Stimulated activated CD4-positive, alpha-beta T cell treated with anti-CD3 and anti-CD28 coated beads, Interleukin-2, amount 100 ng/mL, for 24 hours (primary cell): Measurements from ENCODE around the gene TRAPPC10.

Source experiments
- DNase-seq, 2 donors: peaks; one replicate each; pipeline ENCODE4 v3.0.0-alpha.2; 2020

TRAPPC10 gene

DNA sequence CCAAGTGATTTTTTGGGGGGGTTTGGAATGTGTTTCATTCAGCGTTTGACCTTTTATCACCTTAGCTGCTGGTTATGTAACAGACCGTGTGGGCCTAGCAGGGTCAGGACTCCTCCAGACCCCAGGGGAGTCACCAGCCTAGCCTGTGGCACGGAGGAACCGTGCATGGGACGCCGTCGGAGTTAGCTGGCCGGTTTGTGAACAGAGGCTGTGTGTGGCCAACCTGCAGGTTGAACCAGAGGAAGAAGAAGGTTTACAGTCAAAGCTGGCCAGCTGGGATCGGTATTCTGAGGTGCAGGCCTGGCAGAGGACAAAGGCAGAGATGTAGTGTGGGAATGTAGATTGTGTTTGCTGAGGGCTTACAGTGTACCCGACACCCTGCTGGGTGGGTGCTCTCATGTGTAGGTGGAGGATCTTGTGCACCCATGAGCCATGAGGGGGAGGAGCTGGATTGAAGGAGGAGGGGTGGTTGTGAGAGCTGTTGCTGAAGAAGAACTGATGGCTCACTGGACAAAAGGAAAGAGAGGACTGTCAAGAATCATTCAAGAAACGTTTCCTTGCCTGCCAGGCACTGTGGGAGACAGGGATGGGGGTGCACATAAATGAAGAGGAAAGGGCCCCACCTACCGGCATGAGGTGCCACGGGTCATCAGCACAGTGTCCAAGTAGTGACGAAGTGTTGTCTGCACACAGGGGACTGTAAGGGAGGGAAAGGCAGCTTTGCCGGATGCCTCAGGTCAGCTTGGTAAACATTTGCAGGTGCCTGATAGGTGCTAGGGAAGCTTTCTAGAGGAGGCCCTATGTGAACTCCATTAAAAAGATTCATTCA, 55.1 kb downstream of the TRAPPC10 start:
- DNase-seq: no peak

GRCh38 chr21:44070391-44070790, 58.3 kb downstream of the TRAPPC10 start:
- no peak for DNase-seq

- no peak for DNase-seq
Observed at GRCh38 chr21:44071359-44072104, 59.4 kb downstream of the TRAPPC10 start.

DNA sequence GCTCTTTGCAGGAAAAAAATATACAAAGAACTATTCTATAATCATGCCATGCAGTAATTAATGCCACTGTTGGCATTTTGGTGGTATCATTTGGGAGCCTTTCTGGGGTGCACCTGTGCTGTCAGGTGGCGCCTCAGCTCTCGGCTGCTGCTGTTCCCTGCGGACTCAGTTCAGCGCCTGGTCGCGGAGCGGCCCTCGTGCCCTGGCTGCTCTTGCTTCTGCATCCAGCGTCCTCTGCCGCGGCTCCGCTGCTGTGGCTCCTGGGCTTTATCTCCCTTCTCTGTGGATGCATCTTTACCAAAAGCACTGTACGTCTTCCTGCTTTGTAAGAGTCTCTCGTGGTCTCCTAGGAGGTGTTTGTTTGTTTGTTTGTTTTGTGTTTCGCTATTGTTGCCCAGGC, 60.0 kb downstream of the TRAPPC10 start:
- no peak for DNase-seq

DNA sequence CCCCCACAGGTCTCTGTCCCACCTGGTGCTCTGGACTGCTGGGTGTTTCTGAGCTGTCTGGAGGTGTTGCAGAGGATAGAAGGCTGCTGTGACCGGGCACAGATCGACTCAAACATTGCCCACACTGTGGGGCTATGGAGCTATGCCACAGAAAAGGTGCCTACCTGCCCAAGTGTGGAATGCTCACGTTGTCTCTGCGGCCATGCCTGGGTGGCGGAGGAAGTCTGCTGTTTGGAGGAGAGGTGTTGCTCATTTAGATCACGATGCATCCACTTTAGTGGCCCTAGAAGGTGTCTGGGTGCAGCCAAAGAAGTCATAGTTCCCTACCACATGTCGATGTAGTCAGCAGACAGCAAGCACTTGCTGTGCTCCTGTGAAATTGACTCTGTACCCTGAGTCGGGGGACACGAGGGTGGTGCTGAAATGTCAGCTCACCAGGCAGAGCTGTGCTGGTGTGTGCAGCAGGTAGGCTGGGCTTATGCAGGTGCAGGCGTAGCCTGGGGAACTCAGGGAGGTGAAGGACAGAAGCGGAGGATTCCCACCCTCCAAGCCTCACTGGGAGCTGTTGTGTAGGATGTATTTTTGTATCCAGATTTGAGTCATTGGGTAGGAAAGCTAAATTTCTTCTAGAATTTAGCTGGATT, 62.3 kb downstream of the TRAPPC10 start:
- no peak for DNase-seq

GRCh38 chr21:44076316-44076715, 64.2 kb downstream of the TRAPPC10 start:
- no peak for DNase-seq

DNA sequence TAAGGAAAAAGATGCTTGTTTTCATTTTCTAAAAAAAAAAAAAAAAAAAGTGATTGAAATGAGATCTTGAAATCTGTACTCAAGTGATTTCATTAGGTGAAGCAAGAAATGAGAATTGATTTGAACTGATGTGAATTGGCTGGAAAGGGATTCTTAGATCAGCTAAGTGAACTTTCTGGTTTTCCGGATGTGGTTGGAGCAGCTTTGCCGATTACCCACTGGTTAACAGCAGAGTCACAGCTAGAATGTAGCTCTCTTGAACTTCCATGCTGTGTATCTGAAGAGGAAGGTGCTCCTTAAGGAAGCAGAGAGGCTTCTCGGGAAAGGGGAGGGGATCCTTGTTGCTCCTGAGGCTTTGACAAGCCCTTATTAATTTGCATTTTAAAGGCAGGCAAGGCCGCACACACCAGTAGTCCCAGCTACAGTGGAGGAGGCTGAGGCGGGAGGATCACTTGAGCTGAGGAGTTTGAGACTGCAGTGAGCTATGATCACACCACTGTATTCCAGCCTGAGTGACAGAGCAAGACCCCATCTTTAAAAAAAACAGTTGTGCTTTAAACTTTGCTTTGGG, 66.4 kb downstream of the TRAPPC10 start:
- no peak for DNase-seq

GRCh38 chr21:44079446-44079845, 67.3 kb downstream of the TRAPPC10 start:
- DNase-seq: no peak

DNA sequence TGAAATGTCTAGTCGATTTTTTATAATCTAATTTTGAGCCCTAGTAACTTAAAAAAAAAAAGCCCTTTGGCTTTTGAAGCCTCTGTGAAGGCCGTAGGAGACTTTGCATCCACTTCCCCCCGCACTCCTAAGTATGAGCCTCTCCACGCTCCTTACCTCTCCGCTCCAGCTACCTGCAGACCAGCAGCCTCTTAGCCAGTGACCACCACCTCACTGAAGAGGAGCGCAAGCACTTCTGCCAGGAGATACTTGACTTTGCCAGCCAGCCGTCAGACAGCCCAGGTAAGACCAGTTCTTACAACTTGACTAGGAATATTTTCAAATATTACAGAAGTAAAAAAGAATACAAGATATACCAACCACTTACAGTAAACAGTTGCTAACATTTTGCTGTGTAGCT, 67.7 kb downstream of the TRAPPC10 start:
- no peak for DNase-seq

GRCh38 chr21:44082648-44083440, 70.7 kb downstream of the TRAPPC10 start:
- no peak for DNase-seq

DNA sequence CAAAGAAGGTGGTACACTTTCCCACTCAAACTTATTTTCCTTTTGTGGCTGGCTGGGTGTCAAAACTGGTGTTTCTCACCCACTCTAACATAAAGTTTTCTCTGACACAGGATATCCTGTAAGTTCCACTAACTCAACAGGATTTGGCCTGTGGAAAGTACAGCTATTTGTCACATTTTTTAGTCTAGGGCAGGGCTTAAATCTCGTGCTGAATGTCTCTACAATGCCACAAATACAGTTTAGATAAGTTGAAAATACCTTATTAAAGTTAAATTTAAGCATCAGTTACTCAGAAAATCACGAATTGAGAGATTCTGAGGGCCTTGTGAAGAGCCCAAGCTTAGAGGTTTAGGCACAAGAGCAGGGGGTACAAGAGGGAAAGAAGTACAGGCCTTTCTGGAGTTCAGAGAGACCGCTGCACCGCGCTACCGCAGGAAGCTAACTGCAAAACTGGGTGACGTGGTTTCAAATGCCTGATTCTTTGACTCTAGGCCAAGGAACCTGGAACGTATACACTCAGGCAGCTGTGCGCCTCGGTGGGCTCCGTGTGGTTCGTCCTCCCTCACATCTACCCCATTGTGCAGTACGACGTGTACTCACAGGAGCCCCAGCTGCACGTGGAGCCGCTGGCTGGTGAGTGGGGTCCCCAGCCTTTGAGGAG, 71.7 kb downstream of the TRAPPC10 start:
- peak; percentile 58 to 67 for DNase-seq

DNA sequence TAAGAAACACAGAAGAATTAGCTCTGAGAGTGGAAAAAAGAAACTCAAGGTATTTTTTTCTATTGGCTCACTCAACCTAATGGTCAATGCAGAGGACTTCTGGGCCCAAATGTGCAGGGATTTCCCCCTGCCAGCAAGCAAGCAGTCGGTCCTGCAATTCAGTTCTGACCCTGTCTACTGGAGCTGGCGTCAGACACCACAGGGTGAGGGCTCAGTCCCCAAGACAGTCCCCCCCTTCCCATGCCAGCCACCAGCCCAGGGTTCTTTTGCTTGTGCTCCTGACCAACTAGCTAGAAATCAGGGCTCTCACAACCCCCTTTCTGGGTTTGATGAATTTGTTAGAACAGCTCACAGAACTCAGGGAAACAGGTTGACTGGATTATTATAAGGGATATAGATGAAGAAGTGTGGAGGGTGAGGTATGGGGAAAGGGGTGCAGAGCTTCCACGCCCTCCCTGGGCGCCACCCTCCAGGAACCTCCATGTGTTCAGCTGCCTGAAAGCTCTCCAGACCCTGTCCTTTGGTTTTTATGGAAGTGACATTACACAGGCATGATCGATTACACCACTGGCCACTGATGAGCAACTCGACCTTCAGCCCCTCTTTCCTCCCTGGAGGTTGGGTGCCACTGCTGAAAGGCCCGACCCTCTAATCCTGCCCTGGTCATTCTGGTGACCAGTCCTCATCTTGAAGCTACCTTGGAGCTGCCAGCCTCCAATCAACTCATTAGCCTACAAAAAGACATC, 72.6 kb downstream of the TRAPPC10 start:
- DNase-seq: no peak

- DNase-seq: no peak
Observed at GRCh38 chr21:44085491-44086321, 73.6 kb downstream of the TRAPPC10 start.

DNA sequence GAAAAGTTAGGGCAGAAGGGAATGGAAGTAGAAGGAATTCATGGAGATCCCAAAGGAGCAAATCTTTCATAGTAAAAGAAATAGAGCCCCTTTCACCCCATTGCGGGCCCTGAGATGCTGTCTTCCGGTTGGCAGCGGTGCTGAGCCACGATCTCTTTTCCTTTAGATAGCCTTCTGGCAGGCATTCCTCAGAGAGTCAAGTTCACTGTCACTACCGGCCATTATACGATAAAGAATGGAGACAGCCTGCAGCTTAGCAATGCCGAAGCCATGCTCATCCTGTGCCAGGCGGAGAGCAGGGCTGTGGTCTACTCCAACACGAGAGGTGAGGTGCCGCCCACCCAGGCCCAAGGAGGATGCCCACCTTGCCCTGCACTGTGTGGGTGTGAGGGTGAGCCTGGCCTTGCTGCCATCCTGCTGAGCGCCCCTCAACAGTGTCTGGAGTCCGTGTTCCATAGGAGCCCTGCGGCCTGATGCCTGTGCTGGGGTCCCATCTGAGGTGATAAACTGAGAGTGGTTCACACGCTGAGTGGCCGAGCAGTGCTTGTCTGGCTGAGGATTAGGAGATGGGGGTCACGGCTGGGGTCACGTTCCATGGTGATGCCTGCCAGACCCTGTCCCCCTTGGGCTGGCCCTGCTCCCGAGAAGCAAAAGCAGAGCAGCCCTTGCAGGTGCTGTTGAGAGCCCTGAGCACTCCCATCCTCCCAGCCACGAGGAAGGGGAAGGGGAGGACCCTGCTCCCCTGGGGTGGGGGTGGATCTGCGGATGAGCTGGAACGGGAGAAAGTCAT, 74.7 kb downstream of the TRAPPC10 start:
- peak in 1 of 2 donors; percentile 16 for DNase-seq

DNA sequence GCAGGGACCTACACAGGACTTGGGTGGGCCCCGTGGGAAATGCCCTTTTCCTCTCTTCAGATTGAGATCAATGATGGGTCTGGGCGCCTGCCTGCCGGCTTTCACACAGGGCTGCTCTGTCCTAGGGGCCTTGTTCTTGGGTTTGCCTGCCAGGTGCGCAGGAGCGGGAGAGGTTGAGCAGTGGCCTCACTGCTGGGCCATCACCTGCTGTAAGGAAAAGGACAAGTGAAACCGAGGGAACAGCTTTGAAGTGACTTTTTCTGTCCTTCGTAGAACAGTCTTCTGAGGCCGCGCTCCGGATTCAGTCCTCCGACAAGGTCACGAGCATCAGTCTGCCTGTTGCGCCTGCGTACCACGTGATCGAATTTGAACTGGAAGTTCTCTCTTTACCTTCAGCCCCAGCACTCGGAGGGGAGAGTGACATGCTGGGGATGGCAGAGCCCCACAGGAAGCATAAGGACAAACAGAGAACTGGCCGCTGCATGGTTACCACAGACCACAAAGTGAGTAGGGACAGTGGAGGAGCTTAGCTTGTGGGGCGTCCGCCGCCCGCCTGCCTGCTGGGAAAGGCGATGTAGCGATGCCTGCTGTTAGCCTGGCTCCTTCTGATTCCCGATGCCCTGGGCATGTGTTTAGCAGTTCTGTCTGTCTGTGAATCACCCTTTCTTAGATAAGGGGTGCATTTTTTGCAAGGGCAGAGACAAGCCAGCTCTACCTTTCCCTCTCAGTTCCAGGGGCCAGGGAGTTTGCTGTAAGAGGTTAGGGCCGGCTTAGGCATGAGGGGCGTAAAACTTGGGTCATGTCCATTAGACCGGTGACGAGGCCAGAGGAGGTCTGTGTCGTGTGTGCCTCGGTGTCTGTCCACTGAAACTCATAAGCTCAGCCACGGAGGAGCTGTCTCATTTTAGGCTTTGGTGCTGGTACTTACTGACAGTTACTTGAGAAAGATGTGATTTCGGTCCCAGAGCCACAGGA, 75.6 kb downstream of the TRAPPC10 start:
- DNase-seq: no peak

DNA sequence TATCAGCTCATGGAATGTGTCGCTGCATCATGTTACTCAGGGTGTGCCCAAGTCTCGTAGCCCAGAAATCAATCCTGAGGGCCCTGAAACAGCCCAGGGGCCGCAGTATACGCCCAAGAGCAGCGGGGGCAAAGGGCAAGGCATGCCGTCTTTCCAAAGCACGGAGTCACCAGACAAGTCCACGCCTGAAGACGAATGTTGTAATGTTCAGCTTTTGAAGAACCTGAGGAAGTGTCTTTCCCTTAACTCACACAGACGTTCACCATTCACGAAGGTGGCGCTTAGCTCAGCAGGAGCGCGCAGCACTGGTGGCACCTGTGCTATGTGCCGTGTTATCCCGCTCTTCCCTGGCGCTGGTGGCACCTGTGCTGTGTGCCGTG, 76.3 kb downstream of the TRAPPC10 start:
- no peak for DNase-seq

DNA sequence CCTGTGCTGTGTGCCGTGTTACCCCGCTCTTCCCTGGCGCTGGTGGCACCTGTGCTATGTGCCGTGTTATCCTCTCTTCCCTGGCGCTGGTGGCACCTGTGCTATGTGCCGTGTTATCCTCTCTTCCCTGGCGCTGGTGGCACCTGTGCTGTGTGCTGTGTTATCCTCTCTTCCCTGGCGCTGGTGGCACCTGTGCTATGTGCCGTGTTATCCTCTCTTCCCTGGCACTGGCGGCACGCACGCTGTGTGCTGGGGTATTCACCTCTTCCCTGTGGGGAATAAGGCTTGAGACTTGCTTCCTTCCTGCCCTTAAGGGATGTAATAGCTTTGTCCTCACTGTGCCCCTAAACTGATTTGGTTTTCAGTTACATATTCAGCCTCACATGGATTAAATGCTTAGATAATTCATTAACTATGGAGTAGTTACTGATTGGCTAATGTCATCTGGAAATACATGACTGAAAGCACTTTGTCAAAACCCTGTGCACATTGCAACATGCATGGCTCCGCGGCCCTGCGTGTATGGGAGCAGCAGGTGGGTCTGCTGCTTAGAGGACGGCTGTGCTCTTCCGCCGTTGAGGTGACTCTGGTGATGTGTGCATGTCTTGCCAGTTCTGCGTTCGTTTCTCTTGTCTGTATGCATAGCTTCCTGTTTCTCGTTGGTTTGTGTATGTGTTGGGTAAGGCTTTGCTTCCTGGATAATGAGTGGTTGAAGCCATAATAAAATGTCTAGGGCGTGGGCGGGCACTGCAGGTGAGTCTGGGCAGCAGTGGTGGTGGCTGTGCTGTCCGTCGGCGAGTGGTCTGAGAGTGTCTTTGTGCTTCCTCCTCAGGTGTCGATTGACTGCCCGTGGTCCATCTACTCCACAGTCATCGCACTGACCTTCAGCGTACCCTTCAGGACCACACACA, 77.1 kb downstream of the TRAPPC10 start:
- no peak for DNase-seq
